NCI-H524 (cell line): ENCODE results near the gene SMURF1.
A peak's percentile ranks its signal among the peaks of the same experiment; 100 is the strongest.
"Not testable (repeated sequence)": the region's sequence is repeated elsewhere in the genome, so short reads cannot be mapped to it uniquely, and the experiment has no call there.

Source experiments
- DNase-seq, 2 experiments: peaks; one replicate each; lab custom pipeline; 2025; lab: John Stamatoyannopoulos, UW

The SMURF1 gene

GRCh38 chr7:99143853-99144672 lies at the start of gene SMURF1:
Gene SMURF1 (minus strand): TSS chr7:99144108. CDS start chr7:99143780, 328 bp downstream.
- peak in 1 of 2 experiments; percentile 59 for DNase-seq

DNA sequence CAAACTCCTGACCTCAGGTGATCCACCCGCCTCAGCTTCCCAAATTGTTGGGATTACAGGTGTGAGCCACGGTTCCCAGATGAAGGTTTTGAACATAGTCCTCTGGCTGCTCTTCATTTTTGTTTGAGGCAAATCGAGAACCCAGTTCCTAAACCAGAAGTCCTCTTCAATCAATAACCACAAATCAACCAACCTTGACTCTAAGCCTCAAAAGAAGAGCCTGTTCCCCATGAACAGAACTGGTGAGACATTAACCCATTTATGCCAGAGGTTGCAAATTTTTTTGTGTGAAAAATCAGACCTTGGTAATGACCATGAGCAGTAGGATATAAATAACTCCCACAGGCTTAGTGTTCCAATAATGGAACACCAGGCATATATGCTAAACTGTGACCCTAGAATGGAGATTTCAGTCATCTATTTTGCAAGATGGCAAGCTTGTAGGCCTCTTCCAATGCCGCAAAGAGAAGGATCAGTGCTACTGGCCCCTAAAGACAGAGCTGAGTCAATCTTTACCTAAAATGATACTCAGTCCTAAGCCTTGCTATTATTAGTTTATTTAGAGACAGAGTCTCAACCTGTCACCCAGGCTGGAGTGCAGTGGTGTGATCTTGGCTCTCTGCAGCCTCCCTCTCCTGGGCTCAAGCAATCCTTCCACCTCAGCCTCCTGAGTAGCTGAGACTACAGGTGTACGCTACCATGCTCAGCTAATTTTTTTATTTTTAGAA lies 48.1 kb upstream of the SMURF1 start:
- DNase-seq: no peak

- DNase-seq: no peak
Measured at GRCh38 chr7:99190359-99191009, 46.6 kb upstream of the SMURF1 start.

- no peak for DNase-seq
Measured at GRCh38 chr7:99189222-99189621, 45.3 kb upstream of the SMURF1 start.

- DNase-seq: no peak
Measured at GRCh38 chr7:99188221-99188620, 44.3 kb upstream of the SMURF1 start.

- no peak for DNase-seq
Measured at GRCh38 chr7:99184532-99185218, 40.8 kb upstream of the SMURF1 start.

- DNase-seq: no peak
Measured at GRCh38 chr7:99180067-99180650, 36.3 kb upstream of the SMURF1 start.

GRCh38 chr7:99177165-99177564 lies 33.3 kb upstream of the SMURF1 start:
- no peak for DNase-seq

DNA sequence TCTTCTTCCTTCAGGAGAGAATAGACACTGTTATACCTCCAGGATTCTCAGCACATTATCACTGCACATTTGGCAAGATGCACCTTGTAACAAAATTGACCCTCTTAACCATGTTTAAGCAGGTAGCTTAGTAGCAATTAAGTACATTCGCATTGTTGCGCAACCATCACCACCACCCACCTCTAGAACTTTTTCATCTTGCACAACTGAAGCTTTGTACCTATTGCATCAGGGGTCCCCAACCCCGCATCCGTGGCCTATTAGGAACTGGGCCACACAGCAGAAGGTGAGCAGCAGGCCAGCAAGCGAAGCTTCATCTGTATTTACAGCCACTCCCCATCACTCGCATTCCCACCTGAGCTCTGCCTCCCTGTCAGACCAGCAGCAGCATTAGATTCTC lies 29.9 kb upstream of the SMURF1 start:
- no peak for DNase-seq

- no peak for DNase-seq
Measured at GRCh38 chr7:99171731-99172130, 27.8 kb upstream of the SMURF1 start.

DNA sequence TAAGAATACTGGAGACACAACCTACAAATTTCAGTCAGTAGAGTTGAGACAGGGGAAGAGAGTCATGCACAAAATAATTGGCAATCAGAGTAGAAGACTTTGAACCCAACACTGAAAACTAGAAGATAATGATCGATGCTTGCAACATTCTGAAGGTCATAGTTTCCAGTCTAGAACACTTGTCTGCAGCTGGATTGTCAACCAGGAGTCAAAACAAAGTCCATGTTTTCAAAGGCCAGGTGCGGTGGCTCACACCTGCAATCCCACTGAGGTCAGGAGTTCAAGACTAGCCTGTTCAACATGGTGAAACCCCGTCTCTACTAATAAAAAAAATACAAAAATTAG lies 26.8 kb upstream of the SMURF1 start:
- DNase-seq: no peak

- no peak for DNase-seq
Measured at GRCh38 chr7:99170065-99170729, 26.3 kb upstream of the SMURF1 start.

DNA sequence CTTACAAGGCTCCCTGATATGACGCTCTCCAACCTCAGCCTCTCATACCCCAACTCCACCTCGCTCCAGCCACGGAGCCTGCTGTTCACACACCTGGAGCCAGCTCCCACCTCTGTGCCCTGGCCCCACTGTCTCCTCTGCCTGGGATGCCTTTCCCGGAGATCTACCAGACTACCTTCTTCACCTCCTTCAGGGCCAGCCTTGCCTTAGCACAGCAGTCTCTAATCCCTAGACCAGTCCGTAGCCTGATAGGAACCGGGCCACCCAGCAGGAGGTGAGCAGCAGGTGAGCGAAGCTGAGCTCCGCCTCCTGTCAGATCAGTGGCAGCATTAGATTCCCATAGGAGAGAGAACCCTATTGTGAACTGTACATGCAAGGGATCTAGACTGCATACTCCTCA lies 23.2 kb upstream of the SMURF1 start:
- DNase-seq: no peak

GRCh38 chr7:99165816-99166215 lies 21.9 kb upstream of the SMURF1 start:
- no peak for DNase-seq

GRCh38 chr7:99163669-99164068 lies 19.8 kb upstream of the SMURF1 start:
- DNase-seq: not testable (repeated sequence)

GRCh38 chr7:99156649-99157048 lies 12.7 kb upstream of the SMURF1 start:
- DNase-seq: no peak

DNA sequence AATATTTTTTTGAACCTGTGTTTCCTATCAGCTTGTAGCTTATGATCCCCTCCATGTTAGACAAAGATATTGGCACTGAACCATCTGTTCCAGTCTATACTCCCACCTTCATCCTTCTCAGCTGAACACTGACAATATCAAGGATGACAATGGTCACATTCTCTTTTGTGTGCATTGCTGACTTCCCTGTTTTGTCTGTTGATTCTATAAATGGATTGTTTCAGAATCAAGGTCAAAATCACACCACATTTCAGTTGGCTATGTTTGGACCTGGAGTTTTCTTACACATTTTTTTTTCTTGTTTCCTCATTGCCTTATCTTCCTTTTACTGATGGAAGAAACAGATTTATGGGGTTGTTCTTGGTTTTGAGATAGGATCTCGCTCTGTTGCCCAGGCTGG lies 11.3 kb upstream of the SMURF1 start:
- DNase-seq: no peak

- DNase-seq: no peak
Measured at GRCh38 chr7:99146979-99147378, 3.1 kb upstream of the SMURF1 start.

DNA sequence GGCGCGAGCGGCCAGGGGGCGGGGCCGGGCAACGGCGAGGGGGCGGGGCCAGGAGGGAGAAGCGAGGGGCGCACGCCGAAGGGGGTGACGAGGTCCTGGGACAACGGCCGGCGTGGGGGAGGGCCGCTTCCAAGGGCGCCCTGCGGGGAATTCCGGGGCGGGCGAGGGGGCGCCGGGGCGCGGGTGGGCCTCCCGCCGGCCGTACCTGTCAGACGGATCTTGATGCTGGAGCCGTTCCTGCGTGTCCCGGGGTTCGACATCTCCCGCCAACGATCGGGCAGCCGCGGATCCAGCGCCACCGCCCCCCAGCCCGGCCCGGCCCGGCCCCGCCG lies 421 bp downstream of the SMURF1 start:
- no peak for DNase-seq

GRCh38 chr7:99142727-99143520 lies 984 bp downstream of the SMURF1 start:
- DNase-seq: peak; percentile 37 to 54
